NCI-H82 treated with DMSO at 0.1 percent for 48 hours (cell line): Measurements from ENCODE around the gene LAG3.

Experiments
- DNase-seq: peaks from one replicate; lab custom pipeline; 2025; ENCODE audit not compliant: unreplicated experiment; lab: John Stamatoyannopoulos, UW

The LAG3 gene

GRCh38 chr12:6787309-6787708 lies 15.0 kb downstream of the LAG3 start:
- DNase-seq = no peak

DNA sequence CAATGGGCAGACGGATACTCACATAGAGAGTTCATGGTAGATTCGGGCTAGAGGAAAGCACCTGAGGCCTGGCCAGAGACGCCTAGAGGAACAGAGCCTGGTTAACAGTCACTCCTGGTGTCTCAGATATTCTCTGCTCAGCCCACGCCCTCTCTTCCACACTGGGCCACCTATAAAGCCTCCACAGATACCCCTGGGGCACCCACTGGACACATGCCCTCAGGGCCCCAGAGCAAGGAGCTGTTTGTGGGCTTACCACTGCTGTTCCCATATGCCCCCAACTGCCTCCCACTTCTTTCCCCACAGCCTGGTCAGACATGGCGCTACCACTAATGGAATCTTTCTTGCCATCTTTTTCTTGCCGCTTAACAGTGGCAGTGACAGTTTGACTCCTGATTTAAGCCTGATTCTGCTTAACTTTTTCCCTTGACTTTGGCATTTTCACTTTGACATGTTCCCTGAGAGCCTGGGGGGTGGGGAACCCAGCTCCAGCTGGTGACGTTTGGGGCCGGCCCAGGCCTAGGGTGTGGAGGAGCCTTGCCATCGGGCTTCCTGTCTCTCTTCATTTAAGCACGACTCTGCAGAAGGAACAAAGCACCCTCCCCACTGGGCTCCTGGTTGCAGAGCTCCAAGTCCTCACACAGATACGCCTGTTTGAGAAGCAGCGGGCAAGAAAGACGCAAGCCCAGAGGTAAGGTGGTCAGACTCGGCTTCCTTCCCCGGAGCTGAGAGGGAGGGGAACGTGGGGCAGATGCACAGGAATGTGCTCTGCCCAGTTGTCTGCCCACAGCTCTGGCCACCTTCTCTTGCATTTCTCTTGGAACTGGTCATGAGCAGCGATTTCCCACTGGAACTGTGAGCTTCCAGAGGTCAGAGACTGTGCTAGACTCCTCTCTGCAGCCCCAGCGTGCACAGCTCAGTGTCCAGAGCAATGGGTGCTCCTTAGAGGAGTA lies 16.9 kb downstream of the LAG3 start, which contains the start of gene CD4:
Gene CD4, plus strand, starts transcription at position 557 of the 953 bp plus-strand sequence. CDS start 10,611 bp downstream, outside the sequence.
- DNase-seq = no peak

GRCh38 chr12:6790496-6791150 lies 18.3 kb downstream of the LAG3 start:
- no peak for DNase-seq

GRCh38 chr12:6791931-6792520 lies 19.7 kb downstream of the LAG3 start:
- no peak for DNase-seq

- DNase-seq = no peak
Measured at GRCh38 chr12:6792522-6793201, 20.3 kb downstream of the LAG3 start.

DNA sequence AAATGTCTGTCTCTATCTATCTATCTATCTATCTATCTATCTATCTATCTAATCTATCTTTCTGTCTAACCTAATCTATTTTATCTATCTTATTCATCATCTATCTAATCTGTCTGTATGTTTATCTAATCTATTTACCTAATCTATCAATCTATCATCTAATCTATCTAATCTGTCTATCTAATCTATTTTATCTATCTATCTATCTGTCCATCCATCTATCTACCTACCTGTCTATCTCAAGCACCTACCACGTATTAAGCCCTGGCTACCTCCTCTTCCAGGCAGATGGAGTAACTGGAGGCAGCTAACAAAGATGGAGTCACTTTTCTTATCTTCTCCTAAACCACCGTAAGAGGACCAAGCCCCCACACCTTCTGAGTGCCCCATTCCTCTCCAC lies 22.8 kb downstream of the LAG3 start:
- no peak for DNase-seq

DNA sequence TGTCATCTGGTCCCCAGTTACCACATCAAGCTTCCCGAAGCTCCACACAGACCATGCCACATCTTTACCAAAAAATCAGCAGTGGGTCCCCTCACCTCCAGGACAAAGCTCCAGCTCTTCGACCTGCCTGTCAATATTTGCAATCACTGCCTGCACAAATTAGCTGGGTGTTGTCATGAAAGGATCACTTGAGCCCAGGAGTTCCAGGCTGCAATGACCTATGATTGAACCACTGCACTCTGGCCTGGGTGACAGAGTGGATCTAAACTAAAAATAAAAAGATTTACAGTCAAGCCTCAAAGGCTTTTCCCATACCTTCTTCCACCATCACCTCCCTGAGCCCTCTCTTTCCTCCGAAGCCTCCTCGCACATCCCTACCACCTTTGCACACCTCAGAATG lies 24.3 kb downstream of the LAG3 start:
- no peak for DNase-seq

- no peak for DNase-seq
Measured at GRCh38 chr12:6799147-6799546, 26.8 kb downstream of the LAG3 start.

DNA sequence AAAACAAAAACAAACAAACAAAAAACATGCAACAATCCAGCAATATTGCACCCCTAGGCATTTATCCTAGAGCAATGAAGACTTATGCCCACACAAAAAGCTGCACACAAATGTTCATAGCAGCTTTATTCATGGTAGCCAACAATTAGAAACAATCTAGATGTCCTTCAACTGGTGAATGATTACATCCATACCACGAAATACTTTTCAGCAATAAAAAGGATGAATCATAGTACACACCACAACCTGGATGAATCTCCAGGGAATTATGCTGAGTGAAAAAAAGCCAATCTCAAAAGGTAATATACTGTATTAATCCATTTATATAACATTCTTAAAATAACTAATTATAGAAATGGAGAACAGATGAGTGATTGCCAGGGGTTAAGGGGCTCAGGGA lies 34.9 kb downstream of the LAG3 start:
- DNase-seq = no peak

DNA sequence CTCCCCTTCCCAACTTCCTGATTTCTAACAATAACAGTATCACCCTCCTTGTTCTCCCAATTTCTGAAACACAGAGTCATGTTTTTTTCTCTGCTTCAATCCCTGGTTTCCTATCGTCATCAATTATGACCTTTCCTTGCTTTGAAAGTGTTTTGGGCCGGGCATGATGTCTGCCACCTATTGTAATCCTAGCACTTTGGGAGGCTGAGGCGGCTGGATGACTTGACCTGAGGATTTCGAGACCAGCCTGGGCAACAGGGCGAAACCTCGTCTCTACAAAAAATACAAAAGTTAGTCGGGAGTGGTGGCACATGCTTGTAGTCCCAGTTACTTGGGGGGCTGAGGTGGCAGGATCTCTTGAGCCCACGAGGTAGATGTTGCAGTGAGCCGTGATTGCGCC lies 36.7 kb downstream of the LAG3 start:
- DNase-seq = no peak

DNA sequence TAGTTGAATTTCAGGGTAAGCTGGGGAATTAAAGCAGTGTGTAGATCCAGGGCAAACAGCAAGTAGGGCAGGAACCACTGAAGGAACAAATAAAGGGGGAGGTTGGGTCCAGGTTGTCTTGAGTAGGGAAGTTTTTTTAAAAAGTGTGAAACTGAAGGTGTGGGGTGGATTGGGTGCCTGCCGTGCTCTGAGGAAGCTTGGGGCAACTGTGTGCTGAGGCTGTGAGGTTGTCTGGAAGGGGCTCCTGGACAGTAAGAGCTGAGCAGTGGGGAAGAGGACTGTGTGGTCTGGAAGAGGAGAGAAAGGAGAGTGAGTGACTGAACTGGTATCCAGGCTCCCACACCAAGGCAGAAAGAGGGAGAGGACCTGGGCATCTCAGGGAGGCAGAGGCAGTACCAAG lies 38.4 kb downstream of the LAG3 start:
- DNase-seq = no peak

- no peak for DNase-seq
Measured at GRCh38 chr12:6813363-6813762, 41.0 kb downstream of the LAG3 start.

DNA sequence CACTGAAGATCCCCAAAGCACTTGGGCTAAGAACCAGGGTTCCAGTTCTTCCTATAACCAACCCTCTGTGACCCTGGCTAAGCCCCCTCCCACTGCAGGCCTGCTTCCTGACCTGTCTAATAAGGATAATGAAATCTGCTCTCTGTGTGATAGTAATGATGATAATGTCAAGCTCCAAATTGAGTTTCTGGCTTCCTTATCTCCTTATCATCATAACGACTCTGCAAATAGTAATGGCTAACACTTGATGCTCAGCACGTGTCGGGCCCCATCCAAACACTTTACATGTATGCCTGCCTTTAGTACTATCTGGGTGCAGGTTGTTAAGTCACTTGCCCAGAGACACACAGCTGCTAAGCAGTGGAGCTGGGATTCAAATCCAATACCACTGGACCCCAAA lies 44.3 kb downstream of the LAG3 start:
- no peak for DNase-seq

- DNase-seq = no peak
Measured at GRCh38 chr12:6817098-6817497, 44.8 kb downstream of the LAG3 start.

DNA sequence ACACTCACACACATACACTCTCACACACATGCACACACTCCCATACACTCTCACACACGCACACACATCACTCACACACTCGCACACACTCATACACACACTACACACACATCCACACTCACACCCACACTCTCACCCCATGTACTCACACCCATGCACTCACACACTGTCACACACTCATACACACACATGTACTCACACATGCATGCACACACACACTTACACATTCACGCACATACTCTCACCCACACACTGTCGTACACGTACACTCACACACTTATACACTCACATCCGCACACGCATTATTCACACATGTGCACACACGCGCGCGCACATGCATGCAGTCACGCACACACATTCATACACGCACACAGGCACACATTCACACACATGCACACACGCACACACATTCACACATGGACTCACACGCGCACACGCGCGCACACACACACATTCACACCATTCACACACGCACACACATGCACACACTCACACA lies 45.4 kb downstream of the LAG3 start:
- no peak for DNase-seq

DNA sequence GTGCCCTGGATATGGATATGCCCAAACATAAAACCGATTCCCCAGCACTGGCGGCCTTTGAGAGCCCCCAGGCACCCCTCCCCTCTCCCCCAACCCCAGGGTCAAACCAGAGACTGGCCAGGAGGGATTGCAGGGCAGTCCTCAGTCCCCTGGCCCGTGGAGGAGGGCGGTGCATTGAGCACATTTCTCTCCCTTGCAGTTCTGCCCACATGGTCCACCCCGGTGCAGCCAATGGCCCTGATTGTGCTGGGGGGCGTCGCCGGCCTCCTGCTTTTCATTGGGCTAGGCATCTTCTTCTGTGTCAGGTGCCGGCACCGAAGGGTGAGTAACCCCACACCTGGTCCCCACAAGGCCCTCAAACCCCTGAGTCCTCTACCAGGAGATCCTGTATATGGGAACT lies 45.9 kb downstream of the LAG3 start:
- DNase-seq = no peak

DNA sequence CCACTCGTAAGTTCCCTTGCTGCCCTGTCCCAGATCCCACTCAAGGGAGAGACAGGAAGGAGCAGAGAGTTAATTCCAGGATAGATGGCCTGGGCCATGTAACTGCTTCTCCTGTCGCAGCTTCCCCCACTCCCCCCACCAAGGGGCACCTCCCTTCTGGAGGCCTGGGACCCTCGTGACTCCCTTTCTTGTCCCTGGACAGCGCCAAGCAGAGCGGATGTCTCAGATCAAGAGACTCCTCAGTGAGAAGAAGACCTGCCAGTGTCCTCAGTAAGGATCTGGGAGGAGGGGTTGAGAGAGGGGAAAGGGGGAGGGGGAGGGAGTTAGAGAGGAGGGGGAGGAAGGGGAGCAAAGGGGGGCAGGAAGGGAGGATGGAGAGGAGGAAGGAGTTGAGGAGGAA lies 46.3 kb downstream of the LAG3 start:
- DNase-seq = no peak

GRCh38 chr12:6819106-6820030 lies 47.0 kb downstream of the LAG3 start:
- DNase-seq = no peak

GRCh38 chr12:6820166-6820565 lies 47.8 kb downstream of the LAG3 start:
- no peak for DNase-seq
